ENCODE results near the gene ATP8B4.
"Not testable (repeated sequence)": the region's sequence is repeated elsewhere in the genome, so short reads cannot be mapped to it uniquely, and the experiment has no call there.

GRCh38 chr15:50132251-50132984, 13.4 kb upstream of the ATP8B4 start:
- TF ChIP-seq FOS (IDR thresholded peaks at IDR 0.05; ENCODE audit: borderline replicate concordance, extremely low read depth, insufficient read length); REST (IDR thresholded peaks at IDR 0.05; ENCODE audit: low read depth, low read length); TAF1 (IDR thresholded peaks at IDR 0.05; ENCODE audit: borderline replicate concordance, low read depth, low read length); RAD21 (IDR thresholded peaks at IDR 0.05; ENCODE audit: insufficient read depth, low read depth, low read length); POLR2A (IDR thresholded peaks at IDR 0.05; ENCODE audit: low read depth, low read length); NBN (IDR thresholded peaks at IDR 0.05): not testable (repeated sequence)

Measured in GM12878 (cell line).